Esophagus squamous epithelium (tissue), 5 donors: ENCODE results near the gene EIF4G2. TPM values are rescaled to one million over a fixed set of nuclear protein-coding genes. Genes with fewer than 3 reads are reported as not detected.

Experiments
- DNase-seq: peaks from one replicate; lab custom pipeline; 2025; lab: John Stamatoyannopoulos, UW
- H3K27ac ChIP-seq, 4 donors: fragments of 200-600 bp; sonication (generic); one replicate each; pipeline ENCODE4 v1.5.1; 2016 to 2019; ENCODE audit warnings: mild to moderate bottlenecking in 1 of 4
- H3K27me3 ChIP-seq, 4 donors: fragments of 200-600 bp; sonication (generic); 1 replicate in 3 of 4; 2 replicates in 1 of 4; pipeline versions ENCODE4 v1.5.1 to v1.6.0; 2017 to 2021; ENCODE audit warnings: antibody characterized with exemption in 1 of 4
- H3K36me3 ChIP-seq, 3 donors: fragments of 200-600 bp; sonication (generic); one replicate each; pipeline ENCODE4 v1.5.1; 2016 to 2019
- H3K4me1 ChIP-seq, 3 donors: fragments of 200-600 bp; sonication (generic); one replicate each; pipeline ENCODE4 v1.5.1; 2017 to 2019
- H3K4me3 ChIP-seq, 4 donors: fragments of 200-600 bp; sonication (generic); 1 replicate in 3 of 4; 2 replicates in 1 of 4; pipeline ENCODE4 v1.5.1; 2016 to 2019; ENCODE audit warnings: mild to moderate bottlenecking in 2 of 4, moderate library complexity in 1 of 4
- H3K9me3 ChIP-seq, 3 donors: fragments of 200-600 bp; sonication (generic); one replicate each; pipeline ENCODE4 v1.5.1; 2016 to 2019
- POLR2A ChIP-seq, 4 donors: fragments of 450-650 bp; IDR thresholded peaks; one replicate each; pipeline ENCODE4 v1.6.1; 2017; ENCODE audit warnings: antibody characterized with exemption in 4 of 4, mild to moderate bottlenecking in 4 of 4, moderate library complexity in 3 of 4
- WGBS, 2 donors: methylation state at CpG; one replicate each; pipeline ENCODE4 v1.1.5; 2018; 5-methylcytosine and 5-hydroxymethylcytosine counted together
- intact Hi-C: fragments of 100-400 bp; cut with DNase I; formaldehyde crosslinking; loops from one replicate; pipeline ENCODE4 v1.15.0; 2022
- total RNA-seq, 4 donors: library from RNA; depleted of rRNA; stranded (reverse); fragments of >200 nt; gene quantifications; one replicate each; pipeline ENCODE4 v1.1.0, GENCODE V29; 2016
- TF ChIP-seq, protein P1 (sequence below), 6 experiments: fragments of 450-650 bp in 4 of 6; fragments of 200-600 bp in 2 of 6; sonication (generic) in 2 of 6; IDR thresholded peaks; one replicate each; pipeline ENCODE4 v1.5.1; 2016 to 2019; ENCODE audit warnings: antibody characterized with exemption in 6 of 6, mild to moderate bottlenecking in 4 of 6, moderate library complexity in 4 of 6
- donor health status: DM: yes; HTN: yes; CAD: no.

EIF4G2 gene
- total RNA-seq, 4 donors from 2014 or later = 476 to 665 (median 547) TPM

DNA sequence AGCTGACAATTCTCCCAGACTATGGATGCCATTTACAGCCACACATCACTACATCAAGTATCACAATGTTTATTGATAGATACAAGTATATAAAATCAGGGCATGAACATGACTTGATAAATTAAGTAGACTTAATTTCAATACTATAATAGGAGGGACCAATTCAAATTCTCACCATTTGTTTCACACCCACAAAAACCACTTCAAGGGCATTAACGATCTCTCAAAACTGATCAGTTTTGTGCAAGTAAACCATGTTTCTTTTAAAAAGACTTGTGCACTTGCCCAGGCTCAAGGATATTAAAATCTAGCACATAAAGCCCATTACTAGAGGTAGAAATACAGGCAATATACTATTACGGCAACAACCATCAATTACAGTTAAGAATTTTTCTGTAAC lies 11.7 kb downstream of the EIF4G2 start:
- H3K4me3 ChIP-seq = no peak overlapping the region
- no peaks in the 10 kb centered on the region for H3K27me3 ChIP-seq
- DNase-seq = no peak
- TF ChIP-seq, protein P1, sequence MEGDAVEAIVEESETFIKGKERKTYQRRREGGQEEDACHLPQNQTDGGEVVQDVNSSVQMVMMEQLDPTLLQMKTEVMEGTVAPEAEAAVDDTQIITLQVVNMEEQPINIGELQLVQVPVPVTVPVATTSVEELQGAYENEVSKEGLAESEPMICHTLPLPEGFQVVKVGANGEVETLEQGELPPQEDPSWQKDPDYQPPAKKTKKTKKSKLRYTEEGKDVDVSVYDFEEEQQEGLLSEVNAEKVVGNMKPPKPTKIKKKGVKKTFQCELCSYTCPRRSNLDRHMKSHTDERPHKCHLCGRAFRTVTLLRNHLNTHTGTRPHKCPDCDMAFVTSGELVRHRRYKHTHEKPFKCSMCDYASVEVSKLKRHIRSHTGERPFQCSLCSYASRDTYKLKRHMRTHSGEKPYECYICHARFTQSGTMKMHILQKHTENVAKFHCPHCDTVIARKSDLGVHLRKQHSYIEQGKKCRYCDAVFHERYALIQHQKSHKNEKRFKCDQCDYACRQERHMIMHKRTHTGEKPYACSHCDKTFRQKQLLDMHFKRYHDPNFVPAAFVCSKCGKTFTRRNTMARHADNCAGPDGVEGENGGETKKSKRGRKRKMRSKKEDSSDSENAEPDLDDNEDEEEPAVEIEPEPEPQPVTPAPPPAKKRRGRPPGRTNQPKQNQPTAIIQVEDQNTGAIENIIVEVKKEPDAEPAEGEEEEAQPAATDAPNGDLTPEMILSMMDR (IDR thresholded peaks at IDR 0.05) = no peak
- TF ChIP-seq POLR2A (IDR thresholded peaks at IDR 0.05) = no peak
- H3K36me3 ChIP-seq = peaks cover 13 to 66% (median 56%) of the 10 kb centered on the region in 3 donors
- no peaks in the 10 kb centered on the region for H3K9me3 ChIP-seq
- intact Hi-C loops = no loop called here
- no peak overlapping the region for H3K27ac ChIP-seq
- 76 to 85% methylated on average over 2 of the region's 2 CpGs for WGBS, 2 donors
- H3K4me1 ChIP-seq = peaks cover 2 to 50% (median 5%) of the 10 kb centered on the region in 3 donors

- no peak for TF ChIP-seq POLR2A (IDR thresholded peaks at IDR 0.05)
- TF ChIP-seq, protein P1 (IDR thresholded peaks at IDR 0.05) = no peak
- Histone ChIP-seq H3K4me3 (no peak overlapping the region), H3K4me1 (peaks cover 2 to 43% (median 5%) of the 10 kb centered on the region in 3 donors), H3K9me3 (no peaks in the 10 kb centered on the region), H3K27me3 (no peaks in the 10 kb centered on the region), H3K27ac (no peak overlapping the region), H3K36me3 (peaks cover 13 to 58% (median 48%) of the 10 kb centered on the region in 3 donors)
- WGBS, 2 donors = 50 to 58% methylated on average over 1 to 2 of the region's 2 CpGs
- no peak for DNase-seq
- intact Hi-C loops = no loop called here
Measured at GRCh38 chr11:10796191-10796590, 12.5 kb downstream of the EIF4G2 start.

GRCh38 chr11:10793470-10794255 lies 15.1 kb downstream of the EIF4G2 start:
- TF ChIP-seq, protein P1 (IDR thresholded peaks at IDR 0.05) = no peak
- TF ChIP-seq POLR2A (IDR thresholded peaks at IDR 0.05) = no peak
- H3K27ac ChIP-seq = no peak overlapping the region
- H3K36me3 ChIP-seq = peaks cover 12 to 33% (median 23%) of the 10 kb centered on the region in 3 donors
- H3K9me3 ChIP-seq = no peaks in the 10 kb centered on the region
- intact Hi-C loops = loop anchor here (5.0 kb wide), 1 partner anchor 229 kb away; no protein-coding TSS in a partner anchor
- H3K4me1 ChIP-seq = peaks cover 0 to 20% (median 5%) of the 10 kb centered on the region in 3 donors
- no peaks in the 10 kb centered on the region for H3K27me3 ChIP-seq
- 55 to 68% methylated on average over 11 of the region's 11 CpGs for WGBS, 2 donors
- H3K4me3 ChIP-seq = no peak overlapping the region
- DNase-seq = no peak

GRCh38 chr11:10792385-10793068 lies 16.2 kb downstream of the EIF4G2 start:
- 25 to 32% methylated on average over 4 to 5 of the region's 24 CpGs for WGBS, 2 donors
- Histone ChIP-seq H3K4me1 (peaks cover 0 to 11% (median 5%) of the 10 kb centered on the region in 3 donors), H3K27me3 (no peaks in the 10 kb centered on the region), H3K27ac (no peak overlapping the region), H3K4me3 (peak overlapping the region in 1 of 4 donors; percentile 49), H3K9me3 (no peaks in the 10 kb centered on the region), H3K36me3 (peaks cover under 1 to 22% (median 13%) of the 10 kb centered on the region in 3 donors)
- peak; percentile 19 for DNase-seq
- intact Hi-C loops = loop anchor here (5.0 kb wide), 1 partner anchor 230 kb away; no protein-coding TSS in a partner anchor
- TF ChIP-seq POLR2A (IDR thresholded peaks at IDR 0.05) = no peak
- TF ChIP-seq, protein P1 (IDR thresholded peaks at IDR 0.05) = peak; percentile 85 to 94 (median 90)

DNA sequence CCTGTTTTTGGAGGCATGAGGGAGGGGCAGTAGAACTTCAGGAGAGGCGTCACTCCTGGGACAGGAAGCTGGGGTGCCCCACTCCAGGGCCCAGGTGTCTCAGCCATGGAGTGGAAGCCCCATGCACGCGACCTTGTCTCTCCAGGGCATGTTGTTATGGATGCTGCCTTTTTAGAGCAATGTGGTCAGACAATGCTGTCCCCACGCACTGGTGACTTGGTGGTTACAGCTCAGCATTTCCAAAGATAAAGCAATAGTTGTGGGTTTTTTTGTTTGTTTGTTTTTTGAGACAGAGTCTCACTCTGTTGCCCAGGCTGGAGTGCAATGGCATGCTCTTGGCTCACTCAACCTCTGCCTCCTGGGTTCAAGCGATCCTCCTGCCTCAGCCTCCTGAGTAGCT lies 22.3 kb downstream of the EIF4G2 start:
- Histone ChIP-seq H3K27ac (no peak overlapping the region), H3K9me3 (no peaks in the 10 kb centered on the region), H3K27me3 (no peaks in the 10 kb centered on the region), H3K4me3 (no peak overlapping the region), H3K4me1 (peaks cover 0 to 9% (median 0%) of the 10 kb centered on the region in 3 donors), H3K36me3 (no peaks in the 10 kb centered on the region)
- no peak for DNase-seq
- intact Hi-C loops = no loop called here
- WGBS, 2 donors = 95 to 97% methylated on average over 5 of the region's 5 CpGs
- no peak for TF ChIP-seq POLR2A (IDR thresholded peaks at IDR 0.05)
- TF ChIP-seq, protein P1 (IDR thresholded peaks at IDR 0.05) = no peak
